HCT116 (cell line): ENCODE measurements around the gene RGS13. TPM values are rescaled to one million over a fixed set of nuclear protein-coding genes. Genes with fewer than 3 reads are reported as not detected.

ENCODE experiments used
- ATAC-seq: fragments of 200-7000 bp; cut with Tn5 transposase; 2 replicates; pipeline ENCODE4 v1.9.1; 2020; ENCODE audit warnings: mild to moderate bottlenecking, moderate library complexity
- BruUV-seq: library from RNA; stranded (reverse); fragments of 400-500 nt; replicated peaks from 2 replicates; lab custom pipeline; 2021; lab: Mats Ljungman, UMichigan
- CTCF ChIA-PET: fragments of 300-600 bp; sonication (Branson Sonifier 250); formaldehyde crosslinking; loops from one replicate; lab custom pipeline; 2021; ENCODE audit warnings: antibody characterized with exemption; lab: Charles Lee
- POLR2A ChIA-PET: fragments of 300-600, 350-600 bp; sonication (Branson Sonifier 250); formaldehyde crosslinking; loops from one replicate; lab custom pipeline; 2021; ENCODE audit warnings: antibody characterized with exemption; lab: Charles Lee
- RAD21 ChIA-PET, 2 experiments: fragments of 300-600 bp; sonication (Branson Sonifier 250); formaldehyde crosslinking; loops; one replicate each; lab custom pipeline; 2023; ENCODE audit warnings: low total read pairs in 2 of 2; ENCODE audit not compliant: uncharacterized antibody in 2 of 2, unreplicated experiment in 2 of 2, low non-redundant PET in 1 of 2; lab: Charles Lee
- DNase-seq: peaks from one replicate; pipeline ENCODE4 v3.0.0-alpha.2; 2010; ENCODE audit warnings: low read depth, low spot score
- H2AFZ ChIP-seq: fragments of 200-600 bp; shearing (Covaris generic), sonication (generic); 2 replicates; pipeline ENCODE4 v1.6.1; 2017; ENCODE audit warnings: low read depth, mixed run types, mixed read lengths, antibody characterized with exemption, low read length; ENCODE audit not compliant: poor library complexity, severe bottlenecking
- H3K27ac ChIP-seq: 2 replicates; pipeline ENCODE4 v1.5.1; 2012; ENCODE audit warnings: low read depth, low read length
- H3K27me3 ChIP-seq: fragments of 200-600 bp; sonication (generic); 2 replicates; pipeline ENCODE4 v1.6.1; 2016; ENCODE audit warnings: mixed run types, low read length, mixed read lengths; ENCODE audit not compliant: insufficient read depth
- H3K36me3 ChIP-seq, 2 experiments: fragments of 200-500 bp in 1 of 2; fragments of 200-600 bp in 1 of 2; sonication (Bioruptor generic) in 1 of 2; sonication (generic) in 1 of 2; 2 replicates each; pipeline versions ENCODE4 v1.5.1 to v1.6.1; 2014 to 2016; ENCODE audit warnings: low read length in 2 of 2, inconsistent platforms in 1 of 2, mixed read lengths in 1 of 2, mixed run types in 1 of 2; ENCODE audit not compliant: insufficient read depth in 2 of 2, control insufficient read depth in 1 of 2
- H3K4me1 ChIP-seq, 2 experiments: fragments of 200-600 bp in 1 of 2; sonication (generic) in 1 of 2; 2 replicates each; pipeline versions ENCODE4 v1.5.1 to v1.6.1; 2012 to 2017; ENCODE audit warnings: low read length in 2 of 2, inconsistent platforms in 1 of 2, mild to moderate bottlenecking in 1 of 2, mixed read lengths in 1 of 2, mixed run types in 1 of 2, moderate library complexity in 1 of 2; ENCODE audit not compliant: insufficient read depth in 2 of 2, control insufficient read depth in 1 of 2
- H3K4me2 ChIP-seq: fragments of 200-600 bp; sonication (generic); 2 replicates; pipeline ENCODE4 v1.6.1; 2017; ENCODE audit warnings: mixed run types, low read length, mixed read lengths
- H3K4me3 ChIP-seq, 2 experiments: fragments of 200-600 bp in 1 of 2; sonication (generic) in 1 of 2; replicated peaks in 1 of 2; 2 replicates each; pipeline ENCODE4 v1.5.1; 2011 to 2016; ENCODE audit warnings: low read length in 2 of 2, control low read depth in 1 of 2, low read depth in 1 of 2, mild to moderate bottlenecking in 1 of 2, mixed read lengths in 1 of 2, mixed run types in 1 of 2
- H3K79me2 ChIP-seq: fragments of 200-600 bp; sonication (generic); 2 replicates; pipeline ENCODE4 v1.6.1; 2017; ENCODE audit warnings: mild to moderate bottlenecking, mixed run types, low read length, moderate library complexity, mixed read lengths; ENCODE audit not compliant: insufficient read depth
- H3K9ac ChIP-seq: fragments of 200-600 bp; sonication (generic); 2 replicates; pipeline ENCODE4 v1.6.1; 2016; ENCODE audit warnings: low read length, mixed read lengths
- H3K9me2 ChIP-seq: fragments of 200-600 bp; sonication (generic), shearing (Covaris generic); 2 replicates; pipeline ENCODE4 v1.6.1; 2017; ENCODE audit warnings: mixed run types, mild to moderate bottlenecking, moderate library complexity; ENCODE audit not compliant: insufficient read depth
- H3K9me3 ChIP-seq, 2 experiments: fragments of 200-500 bp in 1 of 2; fragments of 200-600 bp in 1 of 2; sonication (Bioruptor generic) in 1 of 2; sonication (generic) in 1 of 2; 2 replicates each; pipeline ENCODE4 v1.6.1; 2014 to 2017; ENCODE audit warnings: low read length in 2 of 2, mixed read lengths in 2 of 2, inconsistent platforms in 1 of 2, low read depth in 1 of 2, mild to moderate bottlenecking in 1 of 2, mixed run types in 1 of 2, moderate library complexity in 1 of 2; ENCODE audit not compliant: control insufficient read depth in 1 of 2, insufficient read depth in 1 of 2
- H4K20me1 ChIP-seq: fragments of 200-600 bp; sonication (generic), shearing (Covaris generic); 2 replicates; pipeline ENCODE4 v1.6.1; 2017; ENCODE audit warnings: mixed run types, mild to moderate bottlenecking, moderate library complexity; ENCODE audit not compliant: insufficient read depth
- CEBPB ChIP-seq: IDR thresholded peaks from 2 replicates; pipeline ENCODE4 v1.6.1; 2012; ENCODE audit warnings: low read depth
- EGR1 ChIP-seq: IDR thresholded peaks from 2 replicates; pipeline ENCODE4 v1.6.1; 2012; ENCODE audit warnings: low read depth
- EZH2phosphoT487 ChIP-seq: fragments of 200-600 bp; IDR thresholded peaks from 2 replicates; pipeline ENCODE4 v1.6.1; 2018; ENCODE audit warnings: antibody characterized with exemption, borderline replicate concordance
- JUND ChIP-seq: IDR thresholded peaks from 2 replicates; pipeline ENCODE4 v1.6.1; 2012
- POLR2A ChIP-seq: IDR thresholded peaks from 2 replicates; pipeline ENCODE4 v1.7.0; 2011; ENCODE audit warnings: borderline replicate concordance; ENCODE audit not compliant: insufficient read depth, insufficient read length; ENCODE audit errors: extremely low read depth
- POLR2AphosphoS5 ChIP-seq: IDR thresholded peaks from 2 replicates; pipeline ENCODE4 v1.6.1; 2011; ENCODE audit warnings: mild to moderate bottlenecking, low read depth, low read length, moderate library complexity
- SIN3A ChIP-seq: IDR thresholded peaks from 2 replicates; pipeline ENCODE4 v1.6.1; 2012; ENCODE audit warnings: low read depth
- SRF ChIP-seq: IDR thresholded peaks from 2 replicates; pipeline ENCODE4 v1.6.1; 2012; ENCODE audit warnings: low read depth
- TCF7L2 ChIP-seq: IDR thresholded peaks from 2 replicates; pipeline ENCODE4 v1.7.0; 2011; ENCODE audit warnings: borderline replicate concordance, inconsistent platforms; ENCODE audit not compliant: insufficient read depth, insufficient read length; ENCODE audit errors: extremely low read depth
- YY1 ChIP-seq: IDR thresholded peaks from 2 replicates; pipeline ENCODE4 v1.6.1; 2011; ENCODE audit warnings: low read length, low read depth, moderate library complexity, mild to moderate bottlenecking; ENCODE audit not compliant: insufficient replicate concordance; ENCODE audit errors: extremely low read depth
- ZNF274 ChIP-seq: fragments of 200-500 bp; sonication (Bioruptor generic); IDR thresholded peaks from 2 replicates; pipeline ENCODE4 v1.6.1; 2014; ENCODE audit warnings: mild to moderate bottlenecking, low read depth, low read length, inconsistent platforms
- intact Hi-C: fragments of 100-400 bp; cut with micrococcal nuclease; formaldehyde crosslinking; loops from 2 replicates; pipeline ENCODE4 v1.10.0; 2022
- total RNA-seq: library from RNA; stranded (reverse); gene quantifications from one replicate; pipeline ENCODE4 v1.2.1, GENCODE V29; 2021; ENCODE audit not compliant: unreplicated experiment
- TF ChIP-seq, protein P1 (sequence below): IDR thresholded peaks from 2 replicates; pipeline ENCODE4 v1.6.1; 2012; ENCODE audit warnings: low read depth
- TF ChIP-seq, protein P2 (sequence below): IDR thresholded peaks from 2 replicates; pipeline ENCODE4 v1.6.1; 2012

Gene RGS13
- total RNA-seq, 1 experiment from 2014 or later = not detected

DNA sequence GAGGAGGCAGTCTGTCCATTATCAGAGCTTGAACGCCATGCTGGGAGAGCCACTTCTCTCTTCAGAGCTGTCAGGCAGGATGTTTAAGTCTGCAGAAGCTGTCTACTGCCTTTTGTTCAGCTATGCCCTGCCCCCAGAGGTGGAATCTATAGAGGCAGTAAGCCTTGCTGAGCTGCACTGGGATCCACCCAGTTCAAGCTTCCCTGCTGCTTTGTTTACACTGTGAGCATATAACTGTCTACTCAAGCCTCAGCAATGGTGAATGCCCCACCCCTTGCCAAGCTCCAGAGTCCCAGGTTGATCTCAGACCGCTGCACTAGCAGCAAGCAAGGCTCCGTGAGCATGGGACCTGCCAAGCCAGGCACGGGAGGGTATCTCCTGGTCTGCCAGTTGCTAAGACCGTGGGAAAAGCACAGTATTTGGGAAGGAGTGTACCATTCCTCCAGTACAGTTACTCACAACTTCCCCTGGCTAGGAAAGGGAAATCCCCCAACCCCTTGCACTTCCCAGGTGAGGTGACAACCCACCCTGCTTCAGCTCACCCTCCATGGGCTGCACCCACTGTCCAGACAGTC is 32.5 kb downstream of the RGS13 start:
- ATAC-seq = no peak
- H3K36me3 ChIP-seq = no peaks in the 10 kb centered on the region
- H3K9me3 ChIP-seq = no peaks in the 10 kb centered on the region
- CTCF ChIA-PET = no interaction called here
- no peak overlapping the region for H3K4me3 ChIP-seq
- H3K9me2 ChIP-seq = no peaks in the 10 kb centered on the region
- no TSS peak for BruUV-seq
- intact Hi-C loops = no loop called here
- no peaks in the 10 kb centered on the region for H4K20me1 ChIP-seq
- peaks cover 0 to 4% of the 10 kb centered on the region in 2 experiments; a peak in 1 of 4 replicates for H3K4me1 ChIP-seq
- H3K79me2 ChIP-seq = no peaks in the 10 kb centered on the region
- no peak overlapping the region for H3K27ac ChIP-seq
- no peak for TF ChIP-seq ZNF274
- TF ChIP-seq SRF = no peak
- TF ChIP-seq EGR1 = no peak
- TF ChIP-seq CEBPB = no peak
- no peak for TF ChIP-seq JUND
- TF ChIP-seq, all 23 proteins: peak for 0
- Histone ChIP-seq H3K9ac (no peak overlapping the region), H3K27me3 (no peaks in the 10 kb centered on the region), H3K4me2 (no peak overlapping the region), H2AFZ (no peak overlapping the region)
- no peak for DNase-seq
- RAD21 ChIA-PET = no interaction called here
- POLR2A ChIA-PET = no interaction called here

DNA sequence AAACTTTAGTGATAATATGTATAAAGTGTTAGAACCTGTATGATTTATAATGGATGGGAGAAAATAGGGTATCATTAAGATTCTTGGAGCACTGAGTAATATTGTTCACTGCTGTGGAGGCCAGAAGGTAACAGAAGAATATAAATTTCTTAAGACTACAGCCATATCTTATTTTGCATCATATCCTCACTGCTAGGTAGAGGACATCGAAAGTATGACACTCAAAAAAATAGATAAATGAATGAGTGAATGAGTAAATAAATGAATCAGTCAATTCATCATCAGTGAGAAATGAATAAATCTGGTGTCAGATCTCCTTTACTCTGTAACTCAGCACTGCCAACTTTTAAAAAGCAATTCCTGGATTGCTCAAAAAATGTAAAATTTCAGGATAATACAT is 33.2 kb downstream of the RGS13 start:
- H3K27ac ChIP-seq = no peak overlapping the region
- no peaks in the 10 kb centered on the region for H3K27me3 ChIP-seq
- BruUV-seq = no TSS peak
- intact Hi-C loops = no loop called here
- no peaks in the 10 kb centered on the region for H3K9me3 ChIP-seq
- H3K9ac ChIP-seq = no peak overlapping the region
- RAD21 ChIA-PET = no interaction called here
- H3K4me2 ChIP-seq = no peak overlapping the region
- H3K36me3 ChIP-seq = no peaks in the 10 kb centered on the region
- DNase-seq (no peak), ATAC-seq (no peak)
- no peaks in the 10 kb centered on the region for H3K9me2 ChIP-seq
- POLR2A ChIA-PET = no interaction called here
- TF ChIP-seq POLR2AphosphoS5 (no peak), JUND (no peak), EGR1 (no peak), POLR2A (no peak), EZH2phosphoT487 (no peak), TCF7L2 (no peak), YY1 (no peak), SIN3A (no peak), CEBPB (no peak)
- TF ChIP-seq, protein P1, sequence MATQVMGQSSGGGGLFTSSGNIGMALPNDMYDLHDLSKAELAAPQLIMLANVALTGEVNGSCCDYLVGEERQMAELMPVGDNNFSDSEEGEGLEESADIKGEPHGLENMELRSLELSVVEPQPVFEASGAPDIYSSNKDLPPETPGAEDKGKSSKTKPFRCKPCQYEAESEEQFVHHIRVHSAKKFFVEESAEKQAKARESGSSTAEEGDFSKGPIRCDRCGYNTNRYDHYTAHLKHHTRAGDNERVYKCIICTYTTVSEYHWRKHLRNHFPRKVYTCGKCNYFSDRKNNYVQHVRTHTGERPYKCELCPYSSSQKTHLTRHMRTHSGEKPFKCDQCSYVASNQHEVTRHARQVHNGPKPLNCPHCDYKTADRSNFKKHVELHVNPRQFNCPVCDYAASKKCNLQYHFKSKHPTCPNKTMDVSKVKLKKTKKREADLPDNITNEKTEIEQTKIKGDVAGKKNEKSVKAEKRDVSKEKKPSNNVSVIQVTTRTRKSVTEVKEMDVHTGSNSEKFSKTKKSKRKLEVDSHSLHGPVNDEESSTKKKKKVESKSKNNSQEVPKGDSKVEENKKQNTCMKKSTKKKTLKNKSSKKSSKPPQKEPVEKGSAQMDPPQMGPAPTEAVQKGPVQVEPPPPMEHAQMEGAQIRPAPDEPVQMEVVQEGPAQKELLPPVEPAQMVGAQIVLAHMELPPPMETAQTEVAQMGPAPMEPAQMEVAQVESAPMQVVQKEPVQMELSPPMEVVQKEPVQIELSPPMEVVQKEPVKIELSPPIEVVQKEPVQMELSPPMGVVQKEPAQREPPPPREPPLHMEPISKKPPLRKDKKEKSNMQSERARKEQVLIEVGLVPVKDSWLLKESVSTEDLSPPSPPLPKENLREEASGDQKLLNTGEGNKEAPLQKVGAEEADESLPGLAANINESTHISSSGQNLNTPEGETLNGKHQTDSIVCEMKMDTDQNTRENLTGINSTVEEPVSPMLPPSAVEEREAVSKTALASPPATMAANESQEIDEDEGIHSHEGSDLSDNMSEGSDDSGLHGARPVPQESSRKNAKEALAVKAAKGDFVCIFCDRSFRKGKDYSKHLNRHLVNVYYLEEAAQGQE = no peak
- TF ChIP-seq, protein P2, sequence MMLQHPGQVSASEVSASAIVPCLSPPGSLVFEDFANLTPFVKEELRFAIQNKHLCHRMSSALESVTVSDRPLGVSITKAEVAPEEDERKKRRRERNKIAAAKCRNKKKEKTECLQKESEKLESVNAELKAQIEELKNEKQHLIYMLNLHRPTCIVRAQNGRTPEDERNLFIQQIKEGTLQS = no peak
- H3K4me1 ChIP-seq = peaks cover 0 to 4% of the 10 kb centered on the region in 2 experiments; a peak in 1 of 4 replicates
- CTCF ChIA-PET = no interaction called here
- H2AFZ ChIP-seq = no peak overlapping the region
- H4K20me1 ChIP-seq = no peaks in the 10 kb centered on the region
- H3K4me3 ChIP-seq = no peak overlapping the region
- no peaks in the 10 kb centered on the region for H3K79me2 ChIP-seq
